HG03196 (cell line): Measurements from ENCODE around the gene ALX4.

Experiments
- ATAC-seq: cut with Tn5 transposase; IDR thresholded peaks from one replicate; pipeline ENCODE4 v1.9.1; 2021; ENCODE audit not compliant: unreplicated experiment

Gene ALX4

GRCh38 chr11:44269369-44270351, 40.3 kb downstream of the ALX4 start:
- ATAC-seq = no peak

GRCh38 chr11:44268614-44269080, 41.3 kb downstream of the ALX4 start:
- no peak for ATAC-seq

DNA sequence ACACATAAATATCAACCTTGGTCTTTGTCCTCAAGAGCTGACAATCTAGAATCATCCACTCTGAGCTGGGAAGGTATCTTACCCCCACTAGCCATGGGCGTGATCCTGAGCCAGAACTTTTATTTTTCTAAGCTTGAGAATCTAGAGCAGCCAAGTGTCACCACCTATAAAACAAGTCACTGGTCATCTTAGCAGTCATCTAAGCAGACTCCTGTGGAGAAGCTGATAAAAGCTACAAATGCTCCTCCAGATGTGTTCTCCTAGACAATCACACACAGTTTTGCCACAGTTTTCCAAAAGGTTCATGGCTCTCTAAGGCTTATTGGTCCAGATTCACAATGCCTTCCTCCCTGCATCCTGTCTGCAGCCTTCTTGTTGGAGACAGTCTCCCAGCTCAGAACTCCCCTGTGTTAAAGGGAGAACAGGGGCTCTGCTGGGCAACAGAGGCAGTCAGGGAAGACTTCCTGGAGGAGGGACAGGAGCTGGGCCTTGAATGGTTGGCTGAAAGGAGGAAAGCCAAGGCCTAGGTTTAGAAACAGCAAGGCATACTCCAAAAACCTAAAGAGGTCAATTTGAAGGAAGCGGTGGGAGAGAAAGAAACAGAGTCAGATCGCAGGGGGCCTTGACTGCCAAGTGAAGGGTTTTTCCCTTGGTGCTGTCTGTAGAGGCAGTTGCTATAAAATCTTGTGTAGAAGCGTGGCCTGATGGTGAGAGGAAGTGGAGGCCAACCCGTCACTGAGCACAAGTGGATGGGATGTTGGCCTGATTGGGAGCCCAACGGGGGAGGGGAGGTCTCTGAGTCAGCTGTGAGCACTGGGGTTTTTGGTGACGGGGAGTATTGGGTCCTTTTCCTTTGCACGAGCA, 42.0 kb downstream of the ALX4 start:
- no peak for ATAC-seq

DNA sequence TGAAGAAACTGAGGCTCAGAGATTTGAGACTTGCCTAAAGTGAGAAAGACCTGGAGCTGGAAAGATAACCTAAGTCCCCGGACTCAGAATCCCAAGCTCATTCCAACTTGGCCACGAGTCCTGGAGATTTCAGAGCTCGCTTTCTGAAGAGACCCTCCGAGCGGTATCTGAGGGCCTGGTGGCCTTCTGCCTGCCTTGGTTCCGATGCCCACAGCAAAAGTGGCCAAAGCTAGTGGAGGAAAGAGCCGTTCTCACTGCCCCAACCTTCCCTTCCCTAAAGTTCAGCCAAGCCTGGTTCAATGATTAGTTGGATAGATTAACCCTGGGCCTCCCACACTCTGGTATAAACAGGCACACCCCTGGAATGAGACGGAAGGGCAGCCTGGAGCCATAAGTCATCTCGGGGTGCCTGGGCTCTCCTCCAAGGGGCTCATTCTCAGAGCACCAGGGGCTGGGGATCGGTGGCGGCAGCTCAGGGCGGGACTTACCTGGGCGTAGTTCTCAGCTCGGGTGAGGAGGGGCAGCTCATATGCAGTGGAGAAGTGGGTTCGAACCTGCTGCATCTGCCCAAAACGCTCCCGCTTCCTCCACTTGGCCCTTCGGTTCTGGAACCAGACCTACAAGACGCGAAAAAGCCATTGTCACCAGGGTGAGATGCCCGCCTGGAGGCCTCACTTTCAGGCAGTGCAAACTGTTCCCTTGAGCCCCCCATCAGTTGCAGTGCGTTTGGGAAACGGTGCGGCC, 42.8 kb downstream of the ALX4 start:
- ATAC-seq = no peak

- ATAC-seq = no peak
Measured at GRCh38 chr11:44266056-44266780, 43.7 kb downstream of the ALX4 start.

DNA sequence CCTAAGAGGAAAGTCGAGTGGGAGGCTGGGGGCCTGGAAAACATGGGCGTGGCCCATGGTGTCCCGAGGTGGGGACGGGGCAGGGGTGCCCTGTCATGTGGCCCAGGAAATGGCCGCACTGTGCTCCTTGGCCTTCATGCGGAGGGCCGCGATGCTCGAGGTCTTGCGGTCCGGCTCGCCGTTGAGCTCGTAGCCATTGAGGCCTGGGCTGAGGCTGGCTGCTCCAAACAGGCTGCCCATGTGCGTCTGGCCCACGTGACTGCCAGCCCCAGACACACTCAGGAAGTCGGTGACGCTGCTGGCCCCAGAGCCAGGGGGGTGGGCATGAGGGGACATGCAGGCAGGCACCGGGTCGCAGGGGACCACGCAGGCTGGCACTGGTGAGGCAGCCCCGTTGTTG, 45.2 kb downstream of the ALX4 start:
- ATAC-seq = no peak

- ATAC-seq = no peak
Measured at GRCh38 chr11:44264438-44264749, 45.5 kb downstream of the ALX4 start.

DNA sequence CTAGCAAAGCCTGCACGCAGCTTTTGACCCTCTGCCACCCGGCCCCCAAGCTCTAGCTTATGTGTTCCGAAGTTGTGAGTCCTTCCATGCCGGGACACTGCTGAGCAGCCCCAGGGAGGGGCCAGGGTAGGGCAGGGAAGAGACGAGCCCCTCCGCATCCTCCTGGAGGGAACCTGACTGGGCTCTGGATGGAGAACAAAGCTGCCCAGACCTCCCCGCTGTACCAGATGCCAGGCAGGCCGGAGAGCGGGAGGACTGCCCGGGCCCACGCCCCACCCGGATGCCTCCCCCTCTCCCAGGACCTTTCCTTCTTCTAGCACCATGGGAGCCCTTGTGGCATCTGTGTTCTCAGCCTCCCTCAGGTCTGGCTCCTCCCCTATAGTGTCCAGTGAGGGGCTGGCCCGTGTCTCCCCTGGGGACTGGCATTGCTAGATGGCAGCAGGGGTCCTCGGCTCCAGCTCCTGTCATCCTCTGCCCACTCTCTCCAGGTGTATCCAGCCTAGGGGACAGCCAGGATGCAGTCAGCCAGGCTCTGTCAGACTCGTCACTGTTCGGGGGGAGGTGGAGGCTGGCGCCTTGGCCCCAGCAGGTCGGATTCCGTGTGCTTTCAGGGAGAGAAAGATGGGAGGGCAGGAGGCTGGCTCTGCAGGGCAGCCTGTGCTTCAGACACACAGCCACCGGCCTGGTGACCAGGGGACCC, 46.1 kb downstream of the ALX4 start:
- no peak for ATAC-seq

- no peak for ATAC-seq
Measured at GRCh38 chr11:44261800-44262591, 47.9 kb downstream of the ALX4 start.

DNA sequence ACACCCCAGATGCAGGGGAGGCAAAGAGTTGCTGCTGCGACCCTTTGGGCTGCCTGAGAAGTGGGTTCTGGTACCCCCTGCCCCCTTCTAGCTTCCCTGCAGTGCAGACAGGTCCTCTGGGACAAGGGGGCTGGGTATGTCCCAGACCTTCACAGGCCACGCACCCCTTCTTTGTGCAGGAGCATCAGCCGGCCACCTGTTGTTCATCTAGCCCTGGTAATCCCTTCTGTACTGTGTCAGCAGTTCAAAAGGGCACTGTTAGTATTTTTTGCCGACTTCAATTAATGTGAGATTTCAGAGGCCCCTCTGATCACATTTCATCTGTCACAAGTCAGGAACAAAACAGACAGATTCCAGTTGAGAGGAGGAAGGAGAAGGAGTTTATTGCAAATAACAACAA, 49.9 kb downstream of the ALX4 start:
- no peak for ATAC-seq

DNA sequence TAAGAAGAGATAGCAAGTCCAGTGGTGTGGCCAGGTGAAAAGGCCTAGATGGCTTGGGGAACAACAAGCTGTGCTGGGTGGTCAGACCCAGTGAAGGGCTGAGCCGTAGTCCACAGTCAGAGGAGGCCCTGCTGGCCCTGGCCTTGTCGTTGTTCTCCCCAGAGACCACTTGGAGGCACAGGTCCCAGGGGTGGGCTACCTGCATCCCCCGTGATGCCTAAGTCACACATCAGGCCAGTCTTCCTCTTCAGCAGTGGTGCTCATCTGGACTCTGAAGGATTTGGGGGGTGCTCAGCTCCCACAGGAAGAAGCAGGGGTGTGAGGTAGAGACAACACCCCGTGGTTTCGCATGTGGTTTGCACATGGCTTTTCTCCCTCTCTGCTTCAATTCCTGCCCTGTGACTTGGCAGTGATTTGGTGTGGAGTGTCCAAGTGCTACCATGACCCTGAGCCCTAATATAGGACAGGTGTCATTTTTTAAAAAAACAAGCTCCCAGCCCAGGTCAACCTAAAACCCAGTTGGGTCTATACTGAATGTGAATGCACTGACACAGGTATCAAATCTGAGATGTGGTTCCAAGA, 51.0 kb downstream of the ALX4 start:
- no peak for ATAC-seq

- no peak for ATAC-seq
Measured at GRCh38 chr11:44258190-44258489, 51.8 kb downstream of the ALX4 start.

DNA sequence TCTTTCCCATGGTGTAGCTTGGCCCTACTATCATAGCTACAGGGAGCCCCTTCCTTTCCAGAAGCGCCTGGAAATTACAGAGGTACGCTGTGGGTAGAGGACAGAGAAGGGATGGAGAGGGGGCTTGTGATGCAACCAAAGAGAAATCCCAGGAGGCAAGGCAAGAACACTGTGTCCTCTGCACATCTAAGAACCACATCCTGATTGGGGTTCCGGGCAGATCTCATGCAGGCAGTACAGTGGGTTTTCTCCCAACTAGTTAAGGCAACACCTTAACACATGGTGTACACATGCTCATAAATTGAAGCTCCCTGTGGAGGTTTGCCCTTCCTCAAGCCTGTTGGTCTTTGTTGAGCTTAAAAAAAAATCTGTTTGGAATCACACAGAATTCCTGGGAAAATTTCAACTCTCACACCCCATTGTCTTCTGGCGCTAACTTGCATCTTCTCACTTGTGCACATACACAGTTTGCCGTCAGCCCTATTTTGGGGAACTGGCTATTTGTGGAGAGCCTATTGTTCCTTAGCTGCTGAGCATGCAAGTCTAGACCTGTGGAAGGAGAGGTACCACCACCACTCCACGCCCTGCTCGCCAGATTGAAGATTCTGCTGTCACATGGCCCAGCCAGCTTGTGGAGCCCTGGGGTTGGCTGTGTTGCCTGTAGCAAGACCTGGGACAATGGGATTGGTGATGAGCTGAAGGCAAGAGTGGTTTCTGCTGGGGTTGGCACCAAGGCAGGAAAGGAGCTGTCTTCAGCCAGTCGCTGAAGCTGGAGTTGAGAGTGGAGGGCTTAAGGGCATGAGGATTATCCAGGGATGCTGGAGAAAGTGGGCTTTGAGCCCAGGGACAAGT, 52.4 kb downstream of the ALX4 start:
- no peak for ATAC-seq

- no peak for ATAC-seq
Measured at GRCh38 chr11:44256673-44257291, 53.2 kb downstream of the ALX4 start.

GRCh38 chr11:44255406-44256071, 54.4 kb downstream of the ALX4 start:
- no peak for ATAC-seq

- ATAC-seq = no peak
Measured at GRCh38 chr11:44252999-44253602, 56.8 kb downstream of the ALX4 start.

DNA sequence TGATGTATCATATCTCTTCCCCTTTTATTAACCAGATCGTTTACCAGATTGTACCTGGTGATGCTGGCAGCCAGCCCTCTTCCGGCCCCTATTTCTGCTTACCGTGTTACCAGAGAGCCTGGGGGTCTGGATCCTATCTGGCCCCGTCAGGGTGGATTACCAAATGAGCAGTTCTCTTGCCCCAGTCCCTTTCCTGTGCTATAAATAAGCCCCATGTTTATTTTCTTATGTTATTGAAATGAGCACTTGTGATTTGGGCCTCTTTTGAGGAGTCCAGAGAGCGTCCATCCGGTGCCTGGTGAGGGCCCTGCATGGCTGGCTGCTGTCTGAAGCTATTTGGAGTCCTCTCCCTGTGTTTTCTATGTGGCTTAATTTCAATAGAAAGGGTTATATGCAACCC, 59.5 kb downstream of the ALX4 start:
- ATAC-seq = no peak
